ENCODE data around the gene ARHGEF16. TPM values are rescaled to one million over a fixed set of nuclear protein-coding genes. Genes with fewer than 3 reads are reported as not detected.

The ARHGEF16 gene
- polyA plus RNA-seq, 1 experiment, result 0.04 TPM

- Histone ChIP-seq H3K4me3 (ENCODE audit: low read depth, low read length) (no peak overlapping the region), H3K36me3 (ENCODE audit: control insufficient read depth, insufficient read depth, low read length) (peaks cover 53% of the 10 kb centered on the region), H3K27me3 (ENCODE audit: control insufficient read depth, insufficient read depth, low read length) (no peaks in the 10 kb centered on the region)
- DNase-seq (ENCODE audit: low read depth), result no peak
- POLR2A ChIA-PET, result no interaction called here
- CTCF ChIA-PET, result interaction anchor here (0.7 to 1.6 kb wide), 3 partner anchors 9 to 17 kb away, joined by 3 to 6 read pairs (median 3); no protein-coding TSS in a partner anchor
- no peak for TF ChIP-seq CTCF (IDR thresholded peaks at IDR 0.05; ENCODE audit: insufficient read depth, low read depth, low read length)
Observed at GRCh38 chr1:3507636-3508275, 53.3 kb downstream of the ARHGEF16 start.

- TF ChIP-seq CTCF (IDR thresholded peaks at IDR 0.05; ENCODE audit: insufficient read depth, low read depth, low read length), result no peak
- H3K4me3 ChIP-seq (ENCODE audit: low read depth, low read length), result no peak overlapping the region
- H3K36me3 ChIP-seq (ENCODE audit: control insufficient read depth, insufficient read depth, low read length), result peaks cover 46% of the 10 kb centered on the region
- no peak for DNase-seq (ENCODE audit: low read depth)
- POLR2A ChIA-PET, result no interaction called here
- H3K27me3 ChIP-seq (ENCODE audit: control insufficient read depth, insufficient read depth, low read length), result no peaks in the 10 kb centered on the region
- CTCF ChIA-PET, result interaction anchor here (0.7 to 1.0 kb wide), 2 partner anchors 18 kb away, joined by 3 read pairs; no protein-coding TSS in a partner anchor
Observed at GRCh38 chr1:3508757-3509415, 54.4 kb downstream of the ARHGEF16 start.

GRCh38 chr1:3509721-3510120 lies 55.3 kb downstream of the ARHGEF16 start:
- POLR2A ChIA-PET, result no interaction called here
- no peak for TF ChIP-seq CTCF (IDR thresholded peaks at IDR 0.05; ENCODE audit: insufficient read depth, low read depth, low read length)
- DNase-seq (ENCODE audit: low read depth), result no peak
- Histone ChIP-seq H3K27me3 (ENCODE audit: control insufficient read depth, insufficient read depth, low read length) (no peaks in the 10 kb centered on the region), H3K4me3 (ENCODE audit: low read depth, low read length) (no peak overlapping the region), H3K36me3 (ENCODE audit: control insufficient read depth, insufficient read depth, low read length) (peaks cover 48% of the 10 kb centered on the region)
- CTCF ChIA-PET, result interaction anchor here (1.0 kb wide), 1 partner anchor 19 kb away, joined by 3 read pairs; no protein-coding TSS in a partner anchor

- ChIA-PET POLR2A (no interaction called here), CTCF (no interaction called here)
- Histone ChIP-seq H3K36me3 (ENCODE audit: control insufficient read depth, insufficient read depth, low read length) (peaks cover 47% of the 10 kb centered on the region), H3K27me3 (ENCODE audit: control insufficient read depth, insufficient read depth, low read length) (no peaks in the 10 kb centered on the region), H3K4me3 (ENCODE audit: low read depth, low read length) (no peak overlapping the region)
- TF ChIP-seq CTCF (IDR thresholded peaks at IDR 0.05; ENCODE audit: insufficient read depth, low read depth, low read length), result no peak
- DNase-seq (ENCODE audit: low read depth), result no peak
Observed at GRCh38 chr1:3510136-3510955, 55.9 kb downstream of the ARHGEF16 start.

- Histone ChIP-seq H3K36me3 (ENCODE audit: control insufficient read depth, insufficient read depth, low read length) (peaks cover 47% of the 10 kb centered on the region), H3K4me3 (ENCODE audit: low read depth, low read length) (no peak overlapping the region), H3K27me3 (ENCODE audit: control insufficient read depth, insufficient read depth, low read length) (no peaks in the 10 kb centered on the region)
- CTCF ChIA-PET, result no interaction called here
- POLR2A ChIA-PET, result no interaction called here
- TF ChIP-seq CTCF (IDR thresholded peaks at IDR 0.05; ENCODE audit: insufficient read depth, low read depth, low read length), result no peak
- no peak for DNase-seq (ENCODE audit: low read depth)
Observed at GRCh38 chr1:3510956-3511250, 56.4 kb downstream of the ARHGEF16 start.

Data from BJ (cell line).